Measurements from ENCODE around the gene NCKAP1. TPM values are rescaled to one million over a fixed set of nuclear protein-coding genes. Genes with fewer than 3 reads are reported as not detected.

The NCKAP1 gene
- total and polyA plus RNA-seq, 2 donors (not counting 3 experiments of a cell fraction or from before 2014, with no cell fraction given) = 49.4 to 130 TPM

DNA sequence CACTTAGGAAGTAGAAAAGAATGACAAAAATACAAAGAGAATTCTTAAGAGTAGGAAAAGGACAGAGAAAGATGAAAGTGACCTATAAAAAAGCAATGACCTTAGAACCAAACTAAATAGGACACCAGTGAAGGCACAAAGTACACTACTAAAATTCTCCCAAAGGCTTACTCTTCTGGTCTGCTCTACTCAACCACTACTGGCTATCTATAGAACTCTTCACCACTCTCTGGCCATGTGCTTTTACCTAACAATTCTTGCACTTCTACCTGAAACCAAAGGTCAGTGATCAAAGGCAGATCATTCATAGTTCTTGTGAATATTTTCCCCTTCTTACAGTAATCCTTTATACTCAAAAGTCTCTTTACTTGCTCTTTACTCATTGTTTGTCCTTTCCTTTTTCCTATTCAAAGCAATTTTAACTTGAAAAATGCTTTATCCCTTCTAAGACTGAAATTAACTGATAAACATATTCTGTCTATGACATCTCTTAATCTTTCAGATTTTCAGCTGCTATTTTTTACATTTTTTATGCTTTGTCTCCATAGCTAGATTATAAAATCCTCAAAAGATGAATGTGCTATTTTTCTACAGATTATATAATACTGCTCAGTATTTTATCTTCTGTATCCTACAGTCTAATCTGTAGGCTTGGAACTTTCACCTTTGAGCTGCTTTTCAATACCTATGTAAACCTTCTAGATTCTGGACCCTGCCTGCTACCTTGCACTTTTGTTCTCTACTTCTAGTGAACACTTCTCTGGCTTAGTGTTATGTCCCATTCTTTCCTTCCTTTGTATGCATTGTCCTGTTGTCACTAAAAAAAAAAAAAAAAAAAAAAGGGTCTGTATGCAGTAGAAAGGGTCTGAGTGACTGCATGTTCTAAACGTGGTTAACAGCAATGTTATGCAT is 64.6 kb downstream of the NCKAP1 start:
- BruUV-seq (replicated peaks) = no TSS peak
- TF ChIP-seq, protein P1, sequence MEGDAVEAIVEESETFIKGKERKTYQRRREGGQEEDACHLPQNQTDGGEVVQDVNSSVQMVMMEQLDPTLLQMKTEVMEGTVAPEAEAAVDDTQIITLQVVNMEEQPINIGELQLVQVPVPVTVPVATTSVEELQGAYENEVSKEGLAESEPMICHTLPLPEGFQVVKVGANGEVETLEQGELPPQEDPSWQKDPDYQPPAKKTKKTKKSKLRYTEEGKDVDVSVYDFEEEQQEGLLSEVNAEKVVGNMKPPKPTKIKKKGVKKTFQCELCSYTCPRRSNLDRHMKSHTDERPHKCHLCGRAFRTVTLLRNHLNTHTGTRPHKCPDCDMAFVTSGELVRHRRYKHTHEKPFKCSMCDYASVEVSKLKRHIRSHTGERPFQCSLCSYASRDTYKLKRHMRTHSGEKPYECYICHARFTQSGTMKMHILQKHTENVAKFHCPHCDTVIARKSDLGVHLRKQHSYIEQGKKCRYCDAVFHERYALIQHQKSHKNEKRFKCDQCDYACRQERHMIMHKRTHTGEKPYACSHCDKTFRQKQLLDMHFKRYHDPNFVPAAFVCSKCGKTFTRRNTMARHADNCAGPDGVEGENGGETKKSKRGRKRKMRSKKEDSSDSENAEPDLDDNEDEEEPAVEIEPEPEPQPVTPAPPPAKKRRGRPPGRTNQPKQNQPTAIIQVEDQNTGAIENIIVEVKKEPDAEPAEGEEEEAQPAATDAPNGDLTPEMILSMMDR (IDR thresholded peaks at IDR 0.05; ENCODE audit: extremely low read depth in 1 of 2, insufficient read depth in 1 of 2, low read depth in 1 of 2, low read length in 2 of 2) = no peak
- TF ChIP-seq JUN (IDR thresholded peaks at IDR 0.05; ENCODE audit: borderline replicate concordance, insufficient read depth, insufficient read length, low read depth) (no peak), GATA2 (IDR thresholded peaks at IDR 0.05; ENCODE audit: insufficient read depth, insufficient read length, low read depth, low read length) (no peak), POLR2A (IDR thresholded peaks at IDR 0.05; ENCODE audit: low read depth, low read length) (no peak), EZH2 (IDR thresholded peaks at IDR 0.05; ENCODE audit: borderline replicate concordance, low read depth, low read length, severe bottlenecking) (no peak), POLR2AphosphoS5 (IDR thresholded peaks at IDR 0.05; ENCODE audit: insufficient read depth, low read depth, low read length) (no peak), FOS (IDR thresholded peaks at IDR 0.05; ENCODE audit: borderline replicate concordance, insufficient read depth, low read length) (no peak), MYC (IDR thresholded peaks at IDR 0.05; ENCODE audit: low read depth, low read length) (no peak)
- TF ChIP-seq, protein P2, sequence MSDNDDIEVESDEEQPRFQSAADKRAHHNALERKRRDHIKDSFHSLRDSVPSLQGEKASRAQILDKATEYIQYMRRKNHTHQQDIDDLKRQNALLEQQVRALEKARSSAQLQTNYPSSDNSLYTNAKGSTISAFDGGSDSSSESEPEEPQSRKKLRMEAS (IDR thresholded peaks at IDR 0.05; ENCODE audit: insufficient read depth, insufficient read length) = no peak
- FAIRE-seq (no peak), DNase-seq (ENCODE audit: low read depth, low spot score) (no peak)
- POLR2A ChIA-PET = no interaction called here
- CTCF ChIA-PET = interaction anchor here (0.7 to 3.0 kb wide), 3 partner anchors 189 to 211 kb away, joined by 4 to 10 read pairs (median 6); no protein-coding TSS in a partner anchor
- Histone ChIP-seq H3K9me1 (replicated peaks; ENCODE audit: control insufficient read depth, extremely low read depth, insufficient read depth, low read length) (no peaks in the 10 kb centered on the region), H3K27ac (ENCODE audit: insufficient read depth, low read depth, low read length) (no peak overlapping the region), H2AFZ (ENCODE audit: low read depth, low read length) (no peak overlapping the region), H3K27me3 (ENCODE audit: control insufficient read depth in 2 of 2, insufficient read depth in 2 of 2, low read length in 2 of 2) (no peaks in the 10 kb centered on the region), H3K9ac (replicated peaks; ENCODE audit: extremely low read depth, insufficient read depth, low read length) (no peak overlapping the region), H3K79me2 (ENCODE audit: control insufficient read depth, insufficient read depth, low read length) (peaks cover 25% of the 10 kb centered on the region), H3K4me3 (replicated peaks in 1 of 3; ENCODE audit: insufficient read depth in 1 of 3, low read depth in 1 of 3, low read length in 3 of 3) (no peak overlapping the region), H3K4me1 (ENCODE audit: control insufficient read depth, extremely low read depth, insufficient read depth, low read length) (peaks cover 6% of the 10 kb centered on the region), H3K4me2 (ENCODE audit: insufficient read depth, low read length) (no peak overlapping the region), H3K36me3 (ENCODE audit: control insufficient read depth in 2 of 2, extremely low read depth in 1 of 2, insufficient read depth in 2 of 2, low read length in 2 of 2) (peaks cover 0 to 9% of the 10 kb centered on the region in 2 experiments), H3K9me3 (replicated peaks; ENCODE audit: control insufficient read depth, insufficient read depth, low read length) (no peaks in the 10 kb centered on the region), H4K20me1 (replicated peaks; ENCODE audit: control insufficient read depth, extremely low read depth, insufficient read depth, low read length) (no peaks in the 10 kb centered on the region)
- intact Hi-C loops (cut with micrococcal nuclease) = no loop called here
- dilution Hi-C loops (cut with MboI; ENCODE audit: extremely low pct_ligation_motif_present, low sequenced_read_pairs) = no loop called here

Measured in endothelial cell of umbilical vein (primary cell).